A549 (cell line): ENCODE results near the gene NUP42.

Source experiments
- EP300 ChIP-seq, 2 experiments: fragments of >200 bp; sonication (Bioruptor Twin); formaldehyde crosslinking; IDR thresholded peaks; 2 replicates in 1 of 2; 3 replicates in 1 of 2; pipeline ENCODE4 v1.6.1; 2016 to 2017
- KDM1A ChIP-seq: fragments of 200-600 bp; sonication (generic); IDR thresholded peaks from 2 replicates; pipeline ENCODE4 v1.6.1; 2016; ENCODE audit warnings: low read depth, mild to moderate bottlenecking
- POLR2A ChIP-seq: IDR thresholded peaks from 2 replicates; pipeline ENCODE4 v1.6.1; 2012; ENCODE audit warnings: mild to moderate bottlenecking, low read length
- TF ChIP-seq, protein P1 (sequence below): fragments of >200 bp; sonication (Bioruptor Twin); formaldehyde crosslinking; IDR thresholded peaks from 3 replicates; pipeline ENCODE4 v1.5.1; 2016

DNA sequence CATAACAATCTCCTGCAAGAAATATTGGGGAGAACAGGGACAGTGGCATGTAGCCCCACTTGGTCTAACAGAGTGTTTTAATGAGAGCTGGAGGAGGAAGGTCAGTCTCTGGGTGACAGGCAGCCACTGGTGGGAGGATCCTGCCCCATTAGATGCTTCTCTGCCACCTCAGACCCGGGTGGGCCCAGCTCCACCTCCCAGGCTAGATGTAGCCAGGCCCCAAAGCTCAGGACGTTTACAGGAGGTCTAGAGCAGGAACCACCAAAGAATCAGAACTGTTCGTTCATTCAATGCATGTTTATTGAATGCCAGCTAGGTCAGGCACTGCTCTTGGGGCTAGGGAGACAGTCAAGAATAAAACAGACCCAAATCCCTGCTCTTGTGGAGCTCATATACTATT, 36.3 kb downstream of the NUP42 start:
- TF ChIP-seq POLR2A = no peak
- no peak for TF ChIP-seq EP300 (IDR thresholded peaks at IDR 0.05)
- no peak for TF ChIP-seq KDM1A
- TF ChIP-seq, protein P1, sequence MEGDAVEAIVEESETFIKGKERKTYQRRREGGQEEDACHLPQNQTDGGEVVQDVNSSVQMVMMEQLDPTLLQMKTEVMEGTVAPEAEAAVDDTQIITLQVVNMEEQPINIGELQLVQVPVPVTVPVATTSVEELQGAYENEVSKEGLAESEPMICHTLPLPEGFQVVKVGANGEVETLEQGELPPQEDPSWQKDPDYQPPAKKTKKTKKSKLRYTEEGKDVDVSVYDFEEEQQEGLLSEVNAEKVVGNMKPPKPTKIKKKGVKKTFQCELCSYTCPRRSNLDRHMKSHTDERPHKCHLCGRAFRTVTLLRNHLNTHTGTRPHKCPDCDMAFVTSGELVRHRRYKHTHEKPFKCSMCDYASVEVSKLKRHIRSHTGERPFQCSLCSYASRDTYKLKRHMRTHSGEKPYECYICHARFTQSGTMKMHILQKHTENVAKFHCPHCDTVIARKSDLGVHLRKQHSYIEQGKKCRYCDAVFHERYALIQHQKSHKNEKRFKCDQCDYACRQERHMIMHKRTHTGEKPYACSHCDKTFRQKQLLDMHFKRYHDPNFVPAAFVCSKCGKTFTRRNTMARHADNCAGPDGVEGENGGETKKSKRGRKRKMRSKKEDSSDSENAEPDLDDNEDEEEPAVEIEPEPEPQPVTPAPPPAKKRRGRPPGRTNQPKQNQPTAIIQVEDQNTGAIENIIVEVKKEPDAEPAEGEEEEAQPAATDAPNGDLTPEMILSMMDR = no peak
